Measurements from ENCODE around the gene GPC6.

- TF ChIP-seq CTCF (IDR thresholded peaks at IDR 0.05; ENCODE audit: low read length) (no peak), EZH2 (optimal IDR thresholded peaks at IDR 0.05; ENCODE audit: low read depth, low read length) (no peak), EZH2phosphoT487 (IDR thresholded peaks at IDR 0.05; ENCODE audit: low read length) (no peak)
Observed at GRCh38 chr13:93925990-93926389, 699.4 kb downstream of the GPC6 start.
